D721Med (cell line): ENCODE data around the gene INPP5A.

Experiments used
- DNase-seq: peaks from one replicate; pipeline ENCODE4 v3.0.0; 2011; ENCODE audit warnings: low spot score; ENCODE audit not compliant: insufficient read length
- FAIRE-seq: peaks from 2 replicates; lab custom pipeline; 2011; peaks lifted over from hg19 to GRCh38; lab: Jason Lieb, UNC
- CTCF ChIP-seq: IDR thresholded peaks from 2 replicates; pipeline ENCODE4 v1.5.1; 2012; ENCODE audit warnings: mild to moderate bottlenecking, control low read depth; ENCODE audit not compliant: insufficient read depth; ENCODE audit errors: missing control alignments

Gene INPP5A

GRCh38 chr10:132786884-132787494 lies 249.4 kb downstream of the INPP5A start:
- no peak for TF ChIP-seq CTCF
- no peak for DNase-seq

GRCh38 chr10:132787495-132788179 lies 250.1 kb downstream of the INPP5A start:
- TF ChIP-seq CTCF = no peak
- DNase-seq = no peak
- no peak for FAIRE-seq

More at GRCh38 chr10:132786884-132787494, 249.4 kb downstream of the INPP5A start:
- no peak for FAIRE-seq

- TF ChIP-seq CTCF = no peak
- DNase-seq (no peak), FAIRE-seq (no peak)
Measured at GRCh38 chr10:132788180-132788830, 250.7 kb downstream of the INPP5A start.

- DNase-seq = no peak
- no peak for TF ChIP-seq CTCF
- FAIRE-seq = no peak
Measured at GRCh38 chr10:132788831-132789219, 251.2 kb downstream of the INPP5A start.

GRCh38 chr10:132789659-132790148 lies 252.1 kb downstream of the INPP5A start:
- no peak for FAIRE-seq
- no peak for TF ChIP-seq CTCF
- no peak for DNase-seq

- no peak for TF ChIP-seq CTCF
- FAIRE-seq (no peak), DNase-seq (no peak)
Measured at GRCh38 chr10:132790470-132790869, 252.9 kb downstream of the INPP5A start.
